ENCODE data around the gene ABCA9.

Gene ABCA9

DNA sequence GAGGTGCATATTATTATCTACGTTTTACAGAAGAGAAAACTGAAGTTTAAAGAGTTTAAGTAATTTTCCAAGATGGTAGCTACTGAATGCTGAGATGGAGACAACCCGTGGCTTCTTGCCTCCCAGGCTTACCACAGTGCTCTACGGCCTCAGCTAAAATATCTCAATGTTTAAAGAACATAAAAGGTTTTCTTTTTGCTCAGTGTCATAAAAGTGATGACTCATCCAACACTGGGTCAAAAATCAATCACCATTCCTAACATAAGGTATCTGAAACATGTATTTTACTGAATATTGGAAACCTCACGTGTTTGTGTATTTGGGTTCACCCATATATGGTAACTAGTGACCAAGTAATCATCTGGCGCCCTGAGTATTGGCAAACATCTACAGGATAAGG lies 18.4 kb downstream of the ABCA9 start:
- H3K9ac ChIP-seq (ENCODE audit: low read length): no peak overlapping the region
- no peaks in the 10 kb centered on the region for H3K27me3 ChIP-seq (ENCODE audit: low read depth, low read length)
- no peaks in the 10 kb centered on the region for H4K20me1 ChIP-seq (ENCODE audit: insufficient read depth, low read length)
- H3K79me2 ChIP-seq (ENCODE audit: low read length): no peaks in the 10 kb centered on the region
- no peak overlapping the region for H3K4me3 ChIP-seq (ENCODE audit: low read length)
- no peaks in the 10 kb centered on the region for H3K9me3 ChIP-seq (ENCODE audit: insufficient read depth, low read length)
- H3K4me2 ChIP-seq (ENCODE audit: low read length): no peak overlapping the region
- TF ChIP-seq EZH2phosphoT487 (IDR thresholded peaks at IDR 0.05; ENCODE audit: low read depth): no peak
- TF ChIP-seq, protein P1, sequence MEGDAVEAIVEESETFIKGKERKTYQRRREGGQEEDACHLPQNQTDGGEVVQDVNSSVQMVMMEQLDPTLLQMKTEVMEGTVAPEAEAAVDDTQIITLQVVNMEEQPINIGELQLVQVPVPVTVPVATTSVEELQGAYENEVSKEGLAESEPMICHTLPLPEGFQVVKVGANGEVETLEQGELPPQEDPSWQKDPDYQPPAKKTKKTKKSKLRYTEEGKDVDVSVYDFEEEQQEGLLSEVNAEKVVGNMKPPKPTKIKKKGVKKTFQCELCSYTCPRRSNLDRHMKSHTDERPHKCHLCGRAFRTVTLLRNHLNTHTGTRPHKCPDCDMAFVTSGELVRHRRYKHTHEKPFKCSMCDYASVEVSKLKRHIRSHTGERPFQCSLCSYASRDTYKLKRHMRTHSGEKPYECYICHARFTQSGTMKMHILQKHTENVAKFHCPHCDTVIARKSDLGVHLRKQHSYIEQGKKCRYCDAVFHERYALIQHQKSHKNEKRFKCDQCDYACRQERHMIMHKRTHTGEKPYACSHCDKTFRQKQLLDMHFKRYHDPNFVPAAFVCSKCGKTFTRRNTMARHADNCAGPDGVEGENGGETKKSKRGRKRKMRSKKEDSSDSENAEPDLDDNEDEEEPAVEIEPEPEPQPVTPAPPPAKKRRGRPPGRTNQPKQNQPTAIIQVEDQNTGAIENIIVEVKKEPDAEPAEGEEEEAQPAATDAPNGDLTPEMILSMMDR (IDR thresholded peaks at IDR 0.05; ENCODE audit: low read depth, low read length): no peak
- no peaks in the 10 kb centered on the region for H3K36me3 ChIP-seq (replicated peaks; ENCODE audit: low read depth, low read length)
- no peak overlapping the region for H2AFZ ChIP-seq (ENCODE audit: low read depth, low read length)
- no peaks in the 10 kb centered on the region for H3K4me1 ChIP-seq (ENCODE audit: low read length)
- H3K27ac ChIP-seq (ENCODE audit: low read length): no peak overlapping the region

DNA sequence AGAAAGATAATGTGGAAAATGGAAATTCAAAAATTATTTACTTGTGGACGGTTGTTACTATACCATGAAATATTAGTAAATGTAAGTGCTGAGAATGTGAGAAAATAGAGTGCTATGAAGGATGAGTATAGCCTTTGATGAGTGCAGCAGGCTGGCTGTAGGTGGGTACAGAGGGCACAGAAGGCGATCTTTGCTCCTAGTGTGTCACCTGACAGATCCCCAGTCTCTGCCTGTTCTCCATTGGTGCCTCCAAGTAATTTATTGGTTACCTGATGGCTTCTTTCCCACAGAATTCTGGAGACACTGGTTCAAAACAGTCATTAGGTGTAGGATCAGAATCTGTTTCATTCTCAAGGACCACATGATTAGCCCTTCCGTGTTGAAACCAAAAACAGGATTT lies 28.9 kb downstream of the ABCA9 start:
- H3K4me3 ChIP-seq (ENCODE audit: low read length): no peak overlapping the region
- H4K20me1 ChIP-seq (ENCODE audit: insufficient read depth, low read length): no peaks in the 10 kb centered on the region
- H3K9me3 ChIP-seq (ENCODE audit: insufficient read depth, low read length): no peaks in the 10 kb centered on the region
- H3K4me1 ChIP-seq (ENCODE audit: low read length): no peaks in the 10 kb centered on the region; the same call in 1 of the 2 replicates
- H2AFZ ChIP-seq (ENCODE audit: low read depth, low read length): no peak overlapping the region
- no peaks in the 10 kb centered on the region for H3K79me2 ChIP-seq (ENCODE audit: low read length)
- H3K27me3 ChIP-seq (ENCODE audit: low read depth, low read length): no peaks in the 10 kb centered on the region
- H3K4me2 ChIP-seq (ENCODE audit: low read length): no peak overlapping the region
- no peaks in the 10 kb centered on the region for H3K36me3 ChIP-seq (replicated peaks; ENCODE audit: low read depth, low read length)
- H3K9ac ChIP-seq (ENCODE audit: low read length): no peak overlapping the region
- H3K27ac ChIP-seq (ENCODE audit: low read length): no peak overlapping the region
- TF ChIP-seq EZH2phosphoT487 (IDR thresholded peaks at IDR 0.05; ENCODE audit: low read depth): no peak
- TF ChIP-seq, protein P1 (IDR thresholded peaks at IDR 0.05; ENCODE audit: low read depth, low read length): no peak

DNA sequence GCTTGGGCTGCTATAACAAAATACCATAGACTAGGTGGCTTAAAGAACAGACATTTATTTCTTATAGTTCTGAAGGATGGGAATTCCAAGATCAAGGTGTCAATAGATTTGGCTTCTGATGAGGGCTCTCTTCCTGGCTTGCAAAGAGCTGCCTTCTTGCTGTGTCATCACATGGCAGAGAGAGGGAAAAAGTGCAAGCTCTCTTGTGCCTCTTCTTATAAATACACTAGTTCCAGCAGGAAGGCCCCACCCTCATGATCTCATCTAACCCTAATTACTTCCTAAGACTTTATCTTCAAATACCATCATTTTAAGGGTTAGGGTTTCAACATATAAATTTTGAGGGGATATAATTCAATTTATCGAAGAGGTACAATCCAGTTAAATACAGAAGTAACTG lies 30.6 kb downstream of the ABCA9 start:
- H3K27ac ChIP-seq (ENCODE audit: low read length): no peak overlapping the region
- no peaks in the 10 kb centered on the region for H3K36me3 ChIP-seq (replicated peaks; ENCODE audit: low read depth, low read length)
- no peaks in the 10 kb centered on the region for H3K9me3 ChIP-seq (ENCODE audit: insufficient read depth, low read length)
- H3K27me3 ChIP-seq (ENCODE audit: low read depth, low read length): no peaks in the 10 kb centered on the region
- H3K9ac ChIP-seq (ENCODE audit: low read length): no peak overlapping the region
- H3K4me3 ChIP-seq (ENCODE audit: low read length): no peak overlapping the region
- TF ChIP-seq, protein P1 (IDR thresholded peaks at IDR 0.05; ENCODE audit: low read depth, low read length): no peak
- no peak for TF ChIP-seq EZH2phosphoT487 (IDR thresholded peaks at IDR 0.05; ENCODE audit: low read depth)
- H3K79me2 ChIP-seq (ENCODE audit: low read length): no peaks in the 10 kb centered on the region
- no peak overlapping the region for H3K4me2 ChIP-seq (ENCODE audit: low read length)
- H2AFZ ChIP-seq (ENCODE audit: low read depth, low read length): no peak overlapping the region
- no peaks in the 10 kb centered on the region for H4K20me1 ChIP-seq (ENCODE audit: insufficient read depth, low read length)
- H3K4me1 ChIP-seq (ENCODE audit: low read length): no peaks in the 10 kb centered on the region; the same call in 1 of the 2 replicates

DNA sequence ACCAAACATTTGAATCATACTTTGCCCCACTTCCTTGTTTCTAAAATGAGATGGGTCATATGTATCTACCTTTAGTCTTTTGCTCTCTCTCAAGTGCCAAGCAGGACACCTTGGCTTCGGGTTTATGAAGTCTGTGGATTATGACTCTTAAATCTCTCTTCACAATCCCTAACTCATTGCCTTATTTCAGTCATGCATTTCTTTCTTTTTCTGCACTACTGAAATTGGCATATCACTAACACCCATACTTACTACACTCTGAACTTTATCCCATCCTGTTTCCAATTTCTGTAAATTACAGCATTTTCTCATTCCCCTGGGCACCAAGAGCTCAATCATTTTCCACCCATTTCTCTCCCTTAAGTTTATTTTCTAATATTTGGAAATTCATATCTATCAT lies 42.0 kb downstream of the ABCA9 start:
- no peak overlapping the region for H2AFZ ChIP-seq (ENCODE audit: low read depth, low read length)
- H3K4me1 ChIP-seq (ENCODE audit: low read length): peaks cover 4% of the 10 kb centered on the region; the same call in 1 of the 2 replicates
- no peaks in the 10 kb centered on the region for H3K36me3 ChIP-seq (replicated peaks; ENCODE audit: low read depth, low read length)
- no peaks in the 10 kb centered on the region for H4K20me1 ChIP-seq (ENCODE audit: insufficient read depth, low read length)
- no peak overlapping the region for H3K27ac ChIP-seq (ENCODE audit: low read length)
- no peaks in the 10 kb centered on the region for H3K27me3 ChIP-seq (ENCODE audit: low read depth, low read length)
- H3K4me3 ChIP-seq (ENCODE audit: low read length): no peak overlapping the region
- no peak overlapping the region for H3K4me2 ChIP-seq (ENCODE audit: low read length)
- no peaks in the 10 kb centered on the region for H3K79me2 ChIP-seq (ENCODE audit: low read length)
- TF ChIP-seq, protein P1 (IDR thresholded peaks at IDR 0.05; ENCODE audit: low read depth, low read length): no peak
- no peak for TF ChIP-seq EZH2phosphoT487 (IDR thresholded peaks at IDR 0.05; ENCODE audit: low read depth)
- H3K9ac ChIP-seq (ENCODE audit: low read length): no peak overlapping the region
- H3K9me3 ChIP-seq (ENCODE audit: insufficient read depth, low read length): no peaks in the 10 kb centered on the region

Measured in OCI-LY3 (cell line).